GM21619 (cell line): ENCODE results near the gene DPF3.

Experiments
- ATAC-seq: cut with Tn5 transposase; IDR thresholded peaks from one replicate; pipeline ENCODE4 v1.9.1; 2021; ENCODE audit not compliant: unreplicated experiment

DPF3 gene

GRCh38 chr14:72619881-72620280, 274.0 kb downstream of the DPF3 start:
- ATAC-seq = no peak

DNA sequence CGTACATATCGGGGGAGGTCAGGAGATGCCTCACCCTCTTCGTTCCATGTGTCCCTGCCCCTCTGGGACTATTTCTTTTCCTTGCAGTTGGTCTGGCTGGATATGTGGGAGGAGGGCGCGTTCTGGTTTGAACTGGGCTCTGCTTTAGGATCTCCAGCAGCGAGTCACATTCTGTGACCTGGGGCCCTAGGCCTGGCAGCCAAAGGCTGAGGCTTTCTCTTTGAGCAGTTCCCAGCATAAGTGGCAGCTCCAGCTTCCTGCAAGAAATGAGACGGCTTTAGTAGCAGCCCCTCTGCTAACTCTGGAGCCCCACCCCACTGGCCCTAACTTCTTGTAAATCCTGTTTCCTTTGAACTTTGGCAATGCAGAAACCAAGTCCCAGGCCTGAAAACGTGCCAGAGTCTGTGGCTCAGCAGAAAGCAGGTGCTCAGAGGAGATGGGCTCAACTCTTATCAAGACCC, 274.8 kb downstream of the DPF3 start:
- no peak for ATAC-seq

GRCh38 chr14:72618424-72618823, 275.5 kb downstream of the DPF3 start:
- no peak for ATAC-seq

DNA sequence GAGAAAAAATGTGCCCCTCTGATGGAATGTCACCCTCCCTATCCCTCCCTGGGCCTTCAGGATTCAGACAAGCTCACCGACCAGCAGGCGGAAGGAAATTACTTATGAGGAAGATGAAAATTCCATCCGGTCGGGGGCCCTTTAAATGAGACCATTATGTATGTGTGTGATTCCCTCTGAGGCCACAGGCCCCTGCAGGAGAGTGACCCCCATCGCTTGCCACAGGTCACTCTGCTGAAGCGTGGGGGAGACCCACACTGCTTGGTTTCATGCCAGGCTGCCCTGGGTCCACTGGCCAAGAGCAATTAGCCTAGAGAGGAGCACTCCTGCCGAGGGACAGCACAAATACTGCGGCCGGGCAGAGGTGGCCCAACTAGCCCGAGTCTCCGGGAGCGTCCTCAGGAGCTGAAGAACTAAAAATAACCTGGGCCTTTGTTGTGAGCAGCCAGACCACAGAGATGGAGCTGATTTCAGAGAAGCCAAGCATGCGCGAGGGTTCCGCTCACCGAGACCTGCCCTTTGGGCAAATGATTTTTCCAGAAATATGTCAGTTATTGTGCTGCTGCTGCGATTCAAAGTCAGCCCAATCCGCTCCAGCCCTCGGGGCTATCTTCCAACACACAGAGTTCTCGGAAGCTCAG, 276.4 kb downstream of the DPF3 start:
- ATAC-seq = no peak

- no peak for ATAC-seq
Observed at GRCh38 chr14:72616811-72617210, 277.1 kb downstream of the DPF3 start.

GRCh38 chr14:72616294-72616693, 277.6 kb downstream of the DPF3 start:
- no peak for ATAC-seq

- no peak for ATAC-seq
Observed at GRCh38 chr14:72615451-72616121, 278.3 kb downstream of the DPF3 start.

DNA sequence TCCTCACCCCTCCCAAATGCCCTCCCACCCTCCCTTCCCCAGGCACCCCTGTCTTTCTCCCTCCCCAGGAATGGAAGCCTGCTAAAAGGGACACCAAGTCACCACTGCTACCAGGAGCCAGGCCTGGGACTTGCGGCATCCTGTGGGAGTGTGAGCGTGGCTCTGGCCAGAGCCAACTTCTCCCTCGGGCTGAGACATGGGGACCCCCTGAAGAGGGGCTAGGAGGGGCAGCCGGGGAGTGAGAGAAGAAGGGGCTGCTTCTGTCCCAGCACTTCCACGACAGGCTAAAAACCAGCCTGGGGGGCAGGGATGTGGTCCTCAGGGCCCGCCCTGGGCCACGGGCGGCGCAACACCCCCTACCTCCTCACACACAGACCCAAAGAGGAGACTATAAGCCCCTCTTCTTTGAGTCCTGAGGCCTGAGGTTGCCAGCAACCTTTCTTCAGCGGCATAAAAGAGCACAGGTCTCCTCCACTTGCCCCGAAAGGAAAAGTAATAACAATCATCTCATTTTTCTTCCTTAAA, 278.9 kb downstream of the DPF3 start:
- ATAC-seq = no peak

DNA sequence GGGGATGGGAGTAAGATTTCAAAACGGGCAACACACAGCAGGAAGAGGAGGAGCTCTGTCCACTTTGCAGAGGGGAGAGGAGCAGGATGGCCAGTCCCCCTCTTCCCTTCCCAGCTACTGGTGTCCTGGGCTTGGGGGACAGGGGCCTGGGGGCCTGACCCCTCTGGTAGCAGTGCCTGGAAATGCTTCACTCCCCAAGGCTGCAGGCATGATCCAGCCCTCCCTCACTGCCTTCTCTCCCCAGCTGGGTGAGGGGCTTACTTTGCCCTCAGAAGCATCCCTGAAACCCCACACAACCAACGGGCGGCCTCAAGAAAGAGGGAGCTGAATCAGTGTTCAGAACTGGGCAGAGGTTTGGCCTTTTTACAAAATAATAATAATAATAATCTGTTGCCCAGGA, 279.5 kb downstream of the DPF3 start:
- ATAC-seq = no peak

DNA sequence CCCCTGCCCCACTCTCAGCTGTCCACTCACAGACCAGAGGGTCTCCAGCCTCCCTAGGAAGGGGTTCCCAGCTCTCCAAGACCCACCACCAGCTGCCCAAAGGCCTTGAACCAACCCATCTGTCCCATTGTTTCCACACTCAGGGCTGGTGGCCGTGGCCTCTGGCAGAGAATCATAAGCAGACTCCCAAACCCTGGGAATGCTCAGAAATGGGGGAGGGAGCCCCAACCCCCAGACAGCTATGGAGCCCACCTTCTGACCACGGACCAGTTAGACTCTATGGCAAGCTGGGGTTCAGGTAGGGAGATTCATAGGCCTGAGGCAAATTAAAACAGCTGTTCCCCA, 280.0 kb downstream of the DPF3 start:
- ATAC-seq = no peak

GRCh38 chr14:72613231-72613974, 280.5 kb downstream of the DPF3 start:
- no peak for ATAC-seq

DNA sequence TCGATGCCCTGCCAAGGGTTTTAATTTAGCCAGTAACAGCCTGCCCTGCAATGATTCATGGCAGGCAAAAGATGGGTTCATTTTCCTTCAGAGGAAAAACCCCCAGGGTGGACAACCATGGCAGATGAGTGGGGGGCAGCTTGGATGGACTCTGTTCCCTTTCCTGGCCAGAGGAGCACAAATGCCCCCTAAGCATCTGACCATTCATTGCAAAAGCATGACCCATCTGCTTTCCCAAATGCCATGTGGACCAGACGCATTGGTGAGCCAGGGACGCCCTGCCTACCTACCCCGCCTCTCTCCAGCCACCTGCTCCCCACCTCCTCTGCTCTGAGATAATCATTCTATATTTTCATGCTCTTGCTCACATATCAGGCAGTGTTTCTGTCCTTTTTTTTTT, 281.9 kb downstream of the DPF3 start:
- no peak for ATAC-seq

- no peak for ATAC-seq
Observed at GRCh38 chr14:72611506-72611905, 282.4 kb downstream of the DPF3 start.

DNA sequence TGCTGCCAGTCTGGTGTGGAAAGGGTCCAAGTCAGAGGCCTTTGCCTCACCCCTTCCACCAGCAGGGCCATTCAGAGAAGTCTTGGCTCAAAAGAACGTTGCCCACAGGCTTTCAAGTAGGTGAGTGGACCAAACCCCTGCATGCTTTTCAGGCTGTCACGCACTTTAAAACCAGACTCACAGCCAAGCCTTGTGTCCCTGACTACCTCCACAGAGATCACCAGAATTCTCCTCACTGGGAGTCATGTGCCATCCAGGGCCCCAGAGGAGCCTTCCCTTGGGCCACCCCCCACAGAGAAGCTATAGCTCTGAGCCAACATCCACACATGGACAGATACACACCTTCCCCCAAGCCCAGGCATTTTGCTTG, 283.1 kb downstream of the DPF3 start:
- ATAC-seq = no peak

DNA sequence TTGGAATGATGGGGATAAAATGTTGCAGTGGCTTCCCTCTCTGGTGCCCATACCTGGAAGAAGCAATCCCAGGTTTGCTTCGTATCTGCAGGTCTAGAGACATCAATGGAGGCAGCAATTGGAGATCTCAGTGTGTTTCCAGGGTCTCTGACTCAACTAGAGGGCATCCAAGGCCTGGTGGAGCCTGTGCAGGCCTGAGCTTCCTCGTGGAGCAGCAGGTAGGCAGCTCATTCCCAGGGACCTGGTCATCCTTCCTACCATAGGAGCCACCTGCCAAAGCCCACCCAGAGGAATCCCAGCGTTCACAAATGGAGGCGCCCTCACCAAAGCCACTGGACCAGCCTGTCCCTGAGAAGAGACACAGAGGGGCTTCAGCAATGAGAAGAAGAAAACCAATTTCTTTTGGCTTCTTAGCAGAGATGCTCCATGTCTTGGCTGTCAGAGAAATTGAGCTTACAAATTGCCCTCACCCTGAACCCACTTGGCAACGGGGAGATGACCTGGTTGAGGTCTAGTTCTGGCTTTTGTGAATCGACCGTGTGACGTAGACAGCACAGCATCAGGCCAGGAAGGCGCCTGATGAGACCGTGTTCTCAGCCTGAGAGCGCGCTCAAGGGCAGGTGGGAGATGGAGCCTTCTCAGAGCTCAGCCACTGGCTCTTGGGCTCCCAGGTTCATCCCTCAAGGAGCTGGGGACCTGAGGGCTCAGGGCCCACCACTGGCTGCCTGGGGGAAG, 283.6 kb downstream of the DPF3 start:
- no peak for ATAC-seq

DNA sequence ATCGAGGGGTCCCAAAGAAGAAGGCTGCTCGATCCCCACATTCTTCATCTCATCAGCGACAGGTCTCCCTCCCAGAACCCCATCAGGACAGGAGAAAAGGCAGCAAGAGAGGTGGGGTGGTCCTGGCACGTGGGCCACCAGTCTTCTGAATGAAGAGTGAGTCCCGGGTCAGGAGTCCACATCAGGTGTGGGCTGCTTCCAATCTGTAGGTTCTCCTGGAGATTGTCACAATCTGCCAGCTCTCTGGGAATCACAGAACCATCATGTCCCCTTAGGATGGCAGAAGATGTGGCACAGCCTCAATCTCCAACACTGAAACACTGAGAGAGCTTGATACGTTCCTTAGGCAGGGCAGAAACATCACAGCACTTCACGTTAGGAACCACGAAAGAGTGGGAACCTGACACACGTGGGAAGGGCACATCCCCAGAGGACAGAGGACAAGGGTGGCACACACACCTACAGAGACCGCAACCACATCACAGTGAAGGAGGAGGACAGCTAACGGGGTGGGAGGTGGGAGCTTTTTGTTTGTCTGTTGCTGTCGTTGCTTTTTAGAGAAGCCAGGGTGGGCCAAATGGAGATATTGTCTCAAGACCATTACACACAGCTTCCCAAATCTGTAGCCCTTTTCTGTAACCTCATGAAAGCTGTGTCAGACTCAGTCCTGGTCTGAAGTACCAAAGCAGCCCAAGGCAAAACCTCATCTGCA, 284.5 kb downstream of the DPF3 start:
- no peak for ATAC-seq

DNA sequence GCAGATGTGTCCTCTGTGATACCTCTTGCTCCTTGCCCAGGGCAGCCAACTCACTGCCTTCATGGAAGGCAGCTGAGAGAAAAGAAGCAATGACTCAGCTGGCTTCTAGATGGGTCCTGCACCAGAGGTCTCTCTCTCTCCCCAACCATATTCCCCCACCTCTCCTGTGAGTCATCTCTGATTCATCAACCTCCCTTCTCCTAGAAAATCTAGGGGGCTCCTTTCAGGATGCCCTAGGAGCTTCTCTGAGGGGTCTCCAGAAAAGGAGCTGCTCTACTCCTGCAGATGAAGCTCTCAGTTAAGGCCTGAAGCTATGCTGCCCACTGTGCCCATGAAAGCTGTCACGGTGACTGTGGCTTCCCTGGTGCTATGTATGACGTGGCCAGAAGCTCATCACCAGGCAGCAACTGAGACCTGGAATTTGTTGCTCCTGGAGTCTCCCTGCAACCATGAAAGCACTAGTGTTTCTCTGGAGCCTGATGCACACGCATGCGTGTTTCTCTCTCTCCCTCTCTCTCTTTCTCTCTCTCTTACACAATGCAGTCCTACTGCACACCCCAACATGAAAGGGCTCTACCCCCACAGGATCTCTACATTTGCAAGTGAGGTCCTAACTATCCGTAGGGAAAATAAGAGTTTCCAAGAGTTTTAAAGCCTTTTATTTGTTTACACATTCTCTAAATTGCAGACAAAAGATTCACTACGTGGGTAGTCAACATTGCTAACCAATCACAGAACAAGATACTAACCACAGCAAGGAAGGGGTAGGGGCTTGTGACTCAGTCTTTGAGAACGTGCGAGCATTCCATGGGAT, 285.3 kb downstream of the DPF3 start:
- no peak for ATAC-seq

- ATAC-seq = no peak
Observed at GRCh38 chr14:72607386-72608130, 286.3 kb downstream of the DPF3 start.

- ATAC-seq = no peak
Observed at GRCh38 chr14:72606879-72607278, 287.0 kb downstream of the DPF3 start.
